H1 (cell line): ENCODE data around the gene PFKP. TPM values are rescaled to one million over a fixed set of nuclear protein-coding genes. Genes with fewer than 3 reads are reported as not detected.

ENCODE experiments used
- CTCF ChIA-PET: fragments of 300-600 bp; sonication (Branson Sonifier 250); formaldehyde crosslinking; loops from one replicate; lab custom pipeline; 2021; ENCODE audit not compliant: partially characterized antibody; lab: Charles Lee
- POLR2A ChIA-PET: fragments of 300-600 bp; sonication (Branson Sonifier 250); formaldehyde crosslinking; loops from one replicate; lab custom pipeline; 2021; ENCODE audit warnings: inconsistent platforms; ENCODE audit not compliant: partially characterized antibody; lab: Charles Lee
- DNase-seq, 2 experiments: peaks; one replicate each; pipeline versions ENCODE4 v3.0.0 to v3.0.0-alpha.2; 2010 to 2022; ENCODE audit warnings: low spot score in 2 of 2, low read depth in 1 of 2, mixed read lengths in 1 of 2
- FAIRE-seq: peaks from 2 replicates; lab custom pipeline; 2011; peaks lifted over from hg19 to GRCh38; lab: Jason Lieb, UNC
- H2AFZ ChIP-seq: 2 replicates; pipeline ENCODE4 v1.8.1; 2012; ENCODE audit warnings: low read length, inconsistent platforms
- H2AK5ac ChIP-seq: 2 replicates; pipeline ENCODE4 v1.6.1; 2013; ENCODE audit warnings: low read depth, low read length
- H2BK120ac ChIP-seq: replicated peaks from 2 replicates; pipeline ENCODE3; 2013; ENCODE audit warnings: low read depth, low read length, inconsistent platforms
- H2BK12ac ChIP-seq: 2 replicates; pipeline ENCODE4 v1.6.1; 2013; ENCODE audit warnings: low read depth, low read length
- H2BK15ac ChIP-seq: 2 replicates; pipeline ENCODE4 v1.6.1; 2013; ENCODE audit warnings: low read length
- H2BK20ac ChIP-seq: 2 replicates; pipeline ENCODE4 v1.6.1; 2013; ENCODE audit warnings: low read length
- H2BK5ac ChIP-seq: 2 replicates; pipeline ENCODE4 v1.6.1; 2013; ENCODE audit warnings: low read depth, low read length
- H3K14ac ChIP-seq: 2 replicates; pipeline ENCODE4 v1.6.1; 2013; ENCODE audit warnings: inconsistent platforms; ENCODE audit not compliant: insufficient read length
- H3K18ac ChIP-seq: 2 replicates; pipeline ENCODE4 v1.6.1; 2013; ENCODE audit warnings: low read length; ENCODE audit errors: extremely low read depth
- H3K23ac ChIP-seq: 2 replicates; pipeline ENCODE4 v1.6.1; 2013; ENCODE audit warnings: inconsistent platforms; ENCODE audit not compliant: insufficient read length
- H3K23me2 ChIP-seq: 2 replicates; pipeline ENCODE4 v1.6.1; 2013; ENCODE audit warnings: low read depth, low read length
- H3K27ac ChIP-seq: 2 replicates; pipeline ENCODE4 v1.6.1; 2011; ENCODE audit warnings: low read depth, low read length, inconsistent platforms
- H3K27me3 ChIP-seq, 4 experiments: replicated peaks in 1 of 4; 1 replicate in 1 of 4; 2 replicates in 3 of 4; pipeline versions ENCODE4 v1.6.1 to v1.8.1; 2011 to 2013; ENCODE audit warnings: low read length in 3 of 4, mild to moderate bottlenecking in 3 of 4, inconsistent platforms in 2 of 4, mixed read lengths in 2 of 4, moderate library complexity in 1 of 4; ENCODE audit not compliant: control insufficient read depth in 3 of 4, insufficient read depth in 3 of 4; ENCODE audit errors: extremely low read depth in 1 of 4
- H3K36me3 ChIP-seq, 4 experiments: 2 replicates each; pipeline versions ENCODE4 v1.6.1 to v1.8.1; 2011 to 2013; ENCODE audit warnings: mild to moderate bottlenecking in 4 of 4, low read length in 3 of 4, moderate library complexity in 2 of 4, control low read depth in 1 of 4, inconsistent platforms in 1 of 4; ENCODE audit not compliant: insufficient read depth in 4 of 4, control insufficient read depth in 2 of 4
- H3K4ac ChIP-seq: replicated peaks from 2 replicates; pipeline ENCODE3; 2013; ENCODE audit warnings: low read length, low read depth, mixed read lengths, inconsistent platforms; ENCODE audit not compliant: insufficient read length
- H3K4me1 ChIP-seq, 4 experiments: replicated peaks in 1 of 4; 1 replicate in 1 of 4; 2 replicates in 3 of 4; pipeline versions ENCODE4 v1.6.1 to v1.8.1; 2011 to 2013; ENCODE audit warnings: low read length in 3 of 4, inconsistent platforms in 2 of 4, mixed read lengths in 1 of 4; ENCODE audit not compliant: insufficient read depth in 4 of 4, control insufficient read depth in 3 of 4
- H3K4me2 ChIP-seq, 2 experiments: 2 replicates each; pipeline versions ENCODE4 v1.6.1 to v1.8.1; 2011 to 2013; ENCODE audit warnings: low read depth in 2 of 2, low read length in 2 of 2, control low read depth in 1 of 2, inconsistent platforms in 1 of 2, mild to moderate bottlenecking in 1 of 2; ENCODE audit not compliant: insufficient read depth in 1 of 2
- H3K4me3 ChIP-seq, 4 experiments: fragments of 200-600, 300-600 bp in 1 of 4; sonication (generic), shearing (Covaris generic), sonication (Bioruptor Twin) in 1 of 4; 2 replicates each; pipeline versions ENCODE4 v1.5.1 to v1.8.1; 2011 to 2016; ENCODE audit warnings: low read length in 4 of 4, low read depth in 3 of 4, control low read depth in 2 of 4, inconsistent platforms in 2 of 4, mild to moderate bottlenecking in 2 of 4, mixed read lengths in 1 of 4, moderate library complexity in 1 of 4; ENCODE audit not compliant: insufficient read depth in 2 of 4; ENCODE audit errors: extremely low read depth in 1 of 4
- H3K56ac ChIP-seq: replicated peaks from 2 replicates; pipeline ENCODE3; 2013; ENCODE audit warnings: low read depth, mild to moderate bottlenecking, mixed read lengths, low read length, inconsistent platforms; ENCODE audit not compliant: insufficient read length
- H3K79me1 ChIP-seq: 2 replicates; pipeline ENCODE4 v1.6.1; 2013; ENCODE audit warnings: low read depth, low read length, control low read depth
- H3K79me2 ChIP-seq, 2 experiments: 2 replicates each; pipeline versions ENCODE4 v1.6.1 to v1.8.1; 2012 to 2013; ENCODE audit warnings: low read length in 2 of 2, mild to moderate bottlenecking in 2 of 2, inconsistent platforms in 1 of 2; ENCODE audit not compliant: insufficient read depth in 2 of 2, control insufficient read depth in 1 of 2
- H3K9ac ChIP-seq, 4 experiments: replicated peaks in 1 of 4; 1 replicate in 1 of 4; 2 replicates in 3 of 4; pipeline versions ENCODE4 v1.6.1 to v1.8.1; 2011 to 2013; ENCODE audit warnings: low read depth in 3 of 4, low read length in 3 of 4, control low read depth in 2 of 4, mild to moderate bottlenecking in 2 of 4, moderate library complexity in 2 of 4, inconsistent platforms in 1 of 4; ENCODE audit errors: extremely low read depth in 1 of 4
- H3K9me3 ChIP-seq, 2 experiments: 2 replicates each; pipeline versions ENCODE4 v1.6.1 to v1.8.1; 2012 to 2013; ENCODE audit warnings: mild to moderate bottlenecking in 2 of 2, moderate library complexity in 2 of 2, control low read depth in 1 of 2, inconsistent platforms in 1 of 2, low read depth in 1 of 2, low read length in 1 of 2, mixed read lengths in 1 of 2; ENCODE audit not compliant: insufficient read depth in 2 of 2
- H4K20me1 ChIP-seq, 2 experiments: replicated peaks in 1 of 2; 2 replicates each; pipeline versions ENCODE3 to v1.8.1; 2011 to 2013; ENCODE audit warnings: inconsistent platforms in 2 of 2, low read length in 2 of 2, mild to moderate bottlenecking in 1 of 2; ENCODE audit not compliant: insufficient read depth in 2 of 2, control insufficient read depth in 1 of 2
- H4K5ac ChIP-seq: 2 replicates; pipeline ENCODE4 v1.6.1; 2013; ENCODE audit warnings: low read length, low read depth, mixed read lengths, inconsistent platforms; ENCODE audit not compliant: insufficient read length
- H4K8ac ChIP-seq: 2 replicates; pipeline ENCODE4 v1.8.0; 2013; ENCODE audit warnings: mild to moderate bottlenecking, moderate library complexity, low read length, inconsistent platforms; ENCODE audit not compliant: insufficient read depth; ENCODE audit errors: extremely low read depth
- H4K91ac ChIP-seq: replicated peaks from 2 replicates; pipeline ENCODE3; 2013; ENCODE audit warnings: low read length, mixed read lengths, inconsistent platforms; ENCODE audit not compliant: insufficient read length
- FOSL1 ChIP-seq: IDR thresholded peaks from 2 replicates; pipeline ENCODE4 v1.6.1; 2011; ENCODE audit warnings: mild to moderate bottlenecking, low read depth, low read length, moderate library complexity; ENCODE audit not compliant: insufficient read depth
- WGBS, 2 experiments: shearing (Covaris generic) in 1 of 2; methylation state at CpG; one replicate each; pipeline versions ENCODE4 v1.1.6 to v1.1.7; 2013 to 2015; ENCODE audit warnings: low lambda C conversion rate in 2 of 2, mixed read lengths in 2 of 2, inconsistent platforms in 1 of 2, low coverage in 1 of 2, missing lambda C conversion rate in 1 of 2; ENCODE audit not compliant: insufficient replicate concordance in 2 of 2, insufficient coverage in 1 of 2, insufficient read length in 1 of 2; ENCODE audit errors: extremely low coverage in 1 of 2, missing lambda C conversion rate in 1 of 2; 5-methylcytosine and 5-hydroxymethylcytosine counted together
- polyA plus RNA-seq, 7 experiments: library from polyadenylated mRNA; depleted of rRNA in 3 of 7; stranded (reverse) in 5 of 7; unstranded in 2 of 7; fragments of >200 nt in 5 of 7; fragments of 200-250 nt in 2 of 7; gene quantifications; 1 replicate in 5 of 7; 2 replicates in 1 of 7; 4 replicates in 1 of 7; pipeline versions ENCODE4 v1.2.1 to v1.2.3, GENCODE V29; 2011 to 2013; ENCODE audit warnings: missing spikeins in 2 of 7, mixed read lengths in 2 of 7
- total RNA-seq: library from RNA; stranded (reverse); fragmentation: NEBNext Ultra II Directional; extraction: Animal tissue kit (Norgen Biotek cat#: 25700); gene quantifications from 2 replicates; pipeline ENCODE4 v1.2.1, GENCODE V29; 2021

PFKP gene
- total and polyA plus RNA-seq, 2 of the 8 experiments (the other 6 are each of a cell fraction or from before 2014, with no cell fraction given) = 51.2 to 128 TPM

GRCh38 chr10:3166496-3167290 is 99.3 kb downstream of the PFKP start:
- ChIA-PET POLR2A (no interaction called here), CTCF (interaction anchor here (1.1 kb wide), 1 partner anchor 17 kb away, joined by 3 read pairs; no protein-coding TSS in a partner anchor)
- H3K27me3 ChIP-seq = no peaks in the 10 kb centered on the region
- no peaks in the 10 kb centered on the region for H3K4me1 ChIP-seq
- no peaks in the 10 kb centered on the region for H3K23me2 ChIP-seq
- no peaks in the 10 kb centered on the region; a peak in 1 of 4 replicates for H3K79me2 ChIP-seq
- H3K23ac ChIP-seq = no peak overlapping the region
- no peak overlapping the region for H2AFZ ChIP-seq
- no peak for DNase-seq
- H3K9me3 ChIP-seq = no peaks in the 10 kb centered on the region
- H4K5ac ChIP-seq = no peak overlapping the region
- no peak overlapping the region for H2AK5ac ChIP-seq
- no peak overlapping the region for H3K4ac ChIP-seq
- no peak overlapping the region for H3K27ac ChIP-seq
- no peak overlapping the region for H2BK120ac ChIP-seq
- no peak overlapping the region for H2BK12ac ChIP-seq
- no peak overlapping the region for H3K56ac ChIP-seq
- peaks cover 0 to 18% (median 8%) of the 10 kb centered on the region in 4 experiments; a peak in 3 of 8 replicates for H3K36me3 ChIP-seq
- no peak overlapping the region for H4K91ac ChIP-seq
- H2BK5ac ChIP-seq = no peak overlapping the region
- FAIRE-seq = no peak
- no peak overlapping the region for H3K9ac ChIP-seq
- no peak overlapping the region for H3K14ac ChIP-seq
- no peak overlapping the region for H3K4me3 ChIP-seq
- no peak overlapping the region for H2BK15ac ChIP-seq
- no peak overlapping the region for H3K18ac ChIP-seq
- H4K8ac ChIP-seq = no peak overlapping the region
- peaks cover 0 to 5% of the 10 kb centered on the region in 2 experiments for H4K20me1 ChIP-seq
- no peak overlapping the region for H3K4me2 ChIP-seq
- 94 to 100% methylated on average over 1 to 10 of the region's 10 CpGs for WGBS, 2 experiments
- no peaks in the 10 kb centered on the region for H3K79me1 ChIP-seq
- H2BK20ac ChIP-seq = no peak overlapping the region
- no peak for TF ChIP-seq FOSL1
